Aorta (tissue), 5 donors: ENCODE results near the gene PIK3R1. TPM values are rescaled to one million over a fixed set of nuclear protein-coding genes. Genes with fewer than 3 reads are reported as not detected.

ENCODE experiments used
- ATAC-seq: fragments of 200-7000 bp; cut with Tn5 transposase; one replicate; pipeline ENCODE4 v1.9.1; 2022; ENCODE audit warnings: moderate library complexity; ENCODE audit not compliant: low FRiP score
- DNase-seq, 2 donors: peaks; one replicate each; pipeline ENCODE4 v3.0.0-alpha.2; 2020
- H3K27ac ChIP-seq, 2 donors: one replicate each; pipeline ENCODE4 v1.5.1; 2013; ENCODE audit warnings: low read length in 2 of 2, mild to moderate bottlenecking in 2 of 2, moderate library complexity in 2 of 2, control low read depth in 1 of 2, inconsistent platforms in 1 of 2, low read depth in 1 of 2
- H3K27me3 ChIP-seq, 2 donors: one replicate each; pipeline ENCODE4 v1.6.1; 2013; ENCODE audit warnings: control low read depth in 1 of 2, low read length in 1 of 2, mild to moderate bottlenecking in 1 of 2, moderate library complexity in 1 of 2; ENCODE audit not compliant: insufficient read depth in 2 of 2, control insufficient read depth in 1 of 2
- H3K36me3 ChIP-seq, 2 donors: one replicate each; pipeline ENCODE4 v1.6.1; 2013; ENCODE audit warnings: control low read depth in 1 of 2, low read length in 1 of 2, mild to moderate bottlenecking in 1 of 2; ENCODE audit not compliant: insufficient read depth in 2 of 2, control insufficient read depth in 1 of 2
- H3K4me1 ChIP-seq, 2 donors: one replicate each; pipeline ENCODE4 v1.6.1; 2013; ENCODE audit warnings: low read length in 2 of 2, control low read depth in 1 of 2, mild to moderate bottlenecking in 1 of 2, moderate library complexity in 1 of 2; ENCODE audit not compliant: insufficient read depth in 2 of 2, control insufficient read depth in 1 of 2
- H3K4me3 ChIP-seq, 2 donors: one replicate each; pipeline ENCODE4 v1.5.1; 2013; ENCODE audit warnings: low read length in 2 of 2, control low read depth in 1 of 2, mild to moderate bottlenecking in 1 of 2
- H3K9me3 ChIP-seq: one replicate; pipeline ENCODE4 v1.6.1; 2013; ENCODE audit warnings: mild to moderate bottlenecking, low read length; ENCODE audit not compliant: control insufficient read depth
- WGBS, 2 donors: extraction: QIAGEN DNeasy Blood & Tissue Kit; methylation state at CpG; one replicate each; pipeline ENCODE4 v1.1.7; 2013; 5-methylcytosine and 5-hydroxymethylcytosine counted together
- intact Hi-C, 2 donors: fragments of 100-400 bp; cut with DNase I; formaldehyde crosslinking; loops; one replicate each; pipeline versions ENCODE4 v1.14.2 to v1.15.0; 2022
- polyA plus RNA-seq, 2 donors: library from polyadenylated mRNA; stranded (reverse); fragments of 200-250 nt; gene quantifications; one replicate each; pipeline ENCODE4 v1.2.3, GENCODE V29; 2013
- total RNA-seq, 2 donors: library from RNA; stranded (reverse); fragmentation: NEBNext Ultra II Directional; extraction: Animal tissue kit (Norgen Biotek cat#: 25700); gene quantifications; one replicate each; pipeline ENCODE4 v1.2.1, GENCODE V29; 2021
- donor health status: healthy with polysubstance abuse.
- donor health status: Bipolar disorder and iron deficiency.
- donor health status: DM: no; HTN: no; CAD: no.
- donor health status: DM: no; HTN: no; CAD: no.
- donor health status: DM: yes; HTN: yes; CAD: no.

The PIK3R1 gene
- total and polyA plus RNA-seq, 4 donors = 12.3 to 132 (median 43.3) TPM

- ATAC-seq = no peak
- Histone ChIP-seq H3K9me3 (no peaks in the 10 kb centered on the region), H3K4me1 (peaks cover 0 to 3% of the 10 kb centered on the region in 2 donors), H3K27me3 (no peaks in the 10 kb centered on the region), H3K4me3 (no peak overlapping the region), H3K27ac (no peak overlapping the region), H3K36me3 (no peaks in the 10 kb centered on the region)
- intact Hi-C loops = loop anchor here in 1 of 2 donors (5.0 kb wide), 1 partner anchor 35 kb away; no protein-coding TSS in a partner anchor
- no peak for DNase-seq
- WGBS, 2 donors = 91% methylated on average over 4 of the region's 4 CpGs
Measured at GRCh38 chr5:68337235-68337634, 121.7 kb downstream of the PIK3R1 start.

GRCh38 chr5:68339921-68340321, 124.4 kb downstream of the PIK3R1 start:
- H3K27me3 ChIP-seq = no peaks in the 10 kb centered on the region
- H3K4me3 ChIP-seq = no peak overlapping the region
- WGBS, 2 donors = 62 to 72% methylated on average over 1 of the region's 1 CpG
- DNase-seq = no peak
- intact Hi-C loops = loop anchor here (5.0 to 10.0 kb wide), 3 partner anchors 38 to 95 kb away; no protein-coding TSS in a partner anchor
- peaks cover 4 to 10% of the 10 kb centered on the region in 2 donors for H3K4me1 ChIP-seq
- no peaks in the 10 kb centered on the region for H3K36me3 ChIP-seq
- no peak for ATAC-seq
- no peak overlapping the region for H3K27ac ChIP-seq
- no peaks in the 10 kb centered on the region for H3K9me3 ChIP-seq

- peaks cover 4 to 10% of the 10 kb centered on the region in 2 donors for H3K4me1 ChIP-seq
- no peaks in the 10 kb centered on the region for H3K36me3 ChIP-seq
- intact Hi-C loops = loop anchor here in 1 of 2 donors (5.0 to 10.0 kb wide), 2 partner anchors 49 to 94 kb away; no protein-coding TSS in a partner anchor
- no peaks in the 10 kb centered on the region for H3K27me3 ChIP-seq
- H3K9me3 ChIP-seq = no peaks in the 10 kb centered on the region
- no peak for ATAC-seq
- no peak overlapping the region for H3K4me3 ChIP-seq
- H3K27ac ChIP-seq = no peak overlapping the region
- WGBS, 2 donors = 93% methylated on average over 3 of the region's 3 CpGs
- no peak for DNase-seq
Measured at GRCh38 chr5:68341006-68341405, 125.5 kb downstream of the PIK3R1 start.

GRCh38 chr5:68342693-68343092, 127.1 kb downstream of the PIK3R1 start:
- Histone ChIP-seq H3K36me3 (no peaks in the 10 kb centered on the region), H3K9me3 (no peaks in the 10 kb centered on the region), H3K27me3 (no peaks in the 10 kb centered on the region), H3K4me1 (peaks cover 4 to 10% of the 10 kb centered on the region in 2 donors), H3K27ac (peak overlapping the region; percentile 65 to 89), H3K4me3 (no peak overlapping the region)
- intact Hi-C loops = loop anchor here in 1 of 2 donors (2.0 to 10.0 kb wide), 3 partner anchors 50 to 92 kb away; no protein-coding TSS in a partner anchor
- no peak for ATAC-seq
- no peak for DNase-seq
- 20 to 33% methylated on average over 1 of the region's 1 CpG for WGBS, 2 donors

- ATAC-seq = peak; percentile 91
- no peaks in the 10 kb centered on the region for H3K36me3 ChIP-seq
- DNase-seq = peak; percentile 69 to 75
Measured at GRCh38 chr5:68343421-68343826, 127.9 kb downstream of the PIK3R1 start.

GRCh38 chr5:68344447-68345111, 129.0 kb downstream of the PIK3R1 start:
- H3K36me3 ChIP-seq = no peaks in the 10 kb centered on the region
- H3K27me3 ChIP-seq = no peaks in the 10 kb centered on the region
- no peak overlapping the region for H3K27ac ChIP-seq
- peaks cover 4 to 10% of the 10 kb centered on the region in 2 donors for H3K4me1 ChIP-seq
- DNase-seq = no peak
- ATAC-seq = no peak
- intact Hi-C loops = loop anchor here in 1 of 2 donors (5.0 to 10.0 kb wide), 2 partner anchors 52 to 90 kb away; no protein-coding TSS in a partner anchor
- H3K4me3 ChIP-seq = no peak overlapping the region
- no peaks in the 10 kb centered on the region for H3K9me3 ChIP-seq
- WGBS, 2 donors = 81 to 82% methylated on average over 4 of the region's 4 CpGs

More at GRCh38 chr5:68343421-68343826, 127.9 kb downstream of the PIK3R1 start:
- Histone ChIP-seq H3K27me3 (no peaks in the 10 kb centered on the region), H3K27ac (peak overlapping the region; percentile 84 to 89), H3K4me3 (no peak overlapping the region), H3K9me3 (no peaks in the 10 kb centered on the region), H3K4me1 (peaks cover 4 to 10% of the 10 kb centered on the region in 2 donors)
- WGBS, 2 donors = 4 to 6% methylated on average over 5 of the region's 5 CpGs
- intact Hi-C loops = loop anchor here in 1 of 2 donors (2.0 to 10.0 kb wide), 3 partner anchors 51 to 91 kb away; no protein-coding TSS in a partner anchor

- no peak for DNase-seq
- Histone ChIP-seq H3K4me3 (no peak overlapping the region), H3K9me3 (no peaks in the 10 kb centered on the region), H3K27ac (no peak overlapping the region), H3K36me3 (no peaks in the 10 kb centered on the region), H3K27me3 (no peaks in the 10 kb centered on the region), H3K4me1 (peaks cover 4 to 10% of the 10 kb centered on the region in 2 donors)
- no peak for ATAC-seq
- WGBS, 2 donors = 94 to 97% methylated on average over 3 of the region's 3 CpGs
- intact Hi-C loops = loop anchor here in 1 of 2 donors (10.0 kb wide), 1 partner anchor 90 kb away; no protein-coding TSS in a partner anchor
Measured at GRCh38 chr5:68345171-68345570, 129.6 kb downstream of the PIK3R1 start.

GRCh38 chr5:68345582-68345981, 130.0 kb downstream of the PIK3R1 start:
- DNase-seq (no peak), ATAC-seq (no peak)
- Histone ChIP-seq H3K9me3 (no peaks in the 10 kb centered on the region), H3K4me3 (no peak overlapping the region), H3K27ac (no peak overlapping the region), H3K27me3 (no peaks in the 10 kb centered on the region), H3K4me1 (peaks cover 4 to 10% of the 10 kb centered on the region in 2 donors), H3K36me3 (no peaks in the 10 kb centered on the region)
- 97 to 100% methylated on average over 1 of the region's 1 CpG for WGBS, 2 donors
- intact Hi-C loops = loop anchor here in 1 of 2 donors (10.0 kb wide), 1 partner anchor 89 kb away; no protein-coding TSS in a partner anchor
